ENCODE results near the gene AAMDC.
A peak's percentile ranks its signal among the peaks of the same experiment; 100 is the strongest.
"Not testable (repeated sequence)": the region's sequence is repeated elsewhere in the genome, so short reads cannot be mapped to it uniquely, and the experiment has no call there.

The AAMDC gene

GRCh38 chr11:77819921-77820564 lies 901 bp upstream of the AAMDC start:
- Histone ChIP-seq H3K4me3 (ENCODE audit: low read length) (peak overlapping the region; percentile 100), H3K27me3 (ENCODE audit: control insufficient read depth, low read length) (no peaks in the 10 kb centered on the region), H3K9me3 (ENCODE audit: control insufficient read depth, insufficient read depth, low read length) (peaks cover under 1% of the 10 kb centered on the region; the same call in 1 of the 2 replicates), H3K9me2 (replicated peaks; ENCODE audit: control insufficient read depth, low read length) (no peaks in the 10 kb centered on the region), H3F3A (ENCODE audit: control insufficient read depth, insufficient read depth) (peaks cover 7% of the 10 kb centered on the region; the same call in 1 of the 2 replicates), H3K27ac (ENCODE audit: low read depth, low read length) (peak overlapping the region; percentile 87), H3K4me1 (ENCODE audit: control insufficient read depth, low read length) (peaks cover 23% of the 10 kb centered on the region), H4K20me1 (ENCODE audit: control insufficient read depth, insufficient read depth, low read depth, low read length) (peaks cover 12% of the 10 kb centered on the region; the same call in 1 of the 2 replicates), H3K36me3 (ENCODE audit: control insufficient read depth, low read length) (peaks cover 41% of the 10 kb centered on the region), H3K4me2 (ENCODE audit: low read length) (peak overlapping the region; percentile 83), H3K79me2 (ENCODE audit: control insufficient read depth, low read length) (peaks cover 62% of the 10 kb centered on the region)
- TF ChIP-seq EZH2phosphoT487 (IDR thresholded peaks at IDR 0.05; ENCODE audit: borderline replicate concordance, low read length) (no peak), CTCF (IDR thresholded peaks at IDR 0.05; ENCODE audit: low read depth, low read length, poor library complexity, severe bottlenecking) (peak; percentile 9)

- no peak for TF ChIP-seq EZH2phosphoT487 (IDR thresholded peaks at IDR 0.05; ENCODE audit: borderline replicate concordance, low read length)
- no peak for TF ChIP-seq CTCF (IDR thresholded peaks at IDR 0.05; ENCODE audit: low read depth, low read length, poor library complexity, severe bottlenecking)
- H3K9me2 ChIP-seq (replicated peaks; ENCODE audit: control insufficient read depth, low read length), result no peaks in the 10 kb centered on the region
- H3K9me3 ChIP-seq (ENCODE audit: control insufficient read depth, insufficient read depth, low read length), result no peaks in the 10 kb centered on the region
- no peak overlapping the region for H3K27ac ChIP-seq (ENCODE audit: low read depth, low read length)
- H3F3A ChIP-seq (ENCODE audit: control insufficient read depth, insufficient read depth), result peaks cover 7% of the 10 kb centered on the region; the same call in 1 of the 2 replicates
- peaks cover 23% of the 10 kb centered on the region for H3K4me1 ChIP-seq (ENCODE audit: control insufficient read depth, low read length)
- H3K4me3 ChIP-seq (ENCODE audit: low read length), result peak overlapping the region; percentile 100
- no peaks in the 10 kb centered on the region for H3K27me3 ChIP-seq (ENCODE audit: control insufficient read depth, low read length)
- H4K20me1 ChIP-seq (ENCODE audit: control insufficient read depth, insufficient read depth, low read depth, low read length), result peaks cover 9% of the 10 kb centered on the region; the same call in 1 of the 2 replicates
- H3K79me2 ChIP-seq (ENCODE audit: control insufficient read depth, low read length), result peaks cover 49% of the 10 kb centered on the region
- peaks cover 30% of the 10 kb centered on the region for H3K36me3 ChIP-seq (ENCODE audit: control insufficient read depth, low read length)
- peak overlapping the region; percentile 83 for H3K4me2 ChIP-seq (ENCODE audit: low read length)
Observed at GRCh38 chr11:77821349-77821851, 456 bp downstream of the AAMDC start.

- not testable (repeated sequence) for H3K27ac ChIP-seq (ENCODE audit: low read depth, low read length); H3K4me3 ChIP-seq (ENCODE audit: low read length); H3K9me3 ChIP-seq (ENCODE audit: control insufficient read depth, insufficient read depth, low read length); H4K20me1 ChIP-seq (ENCODE audit: control insufficient read depth, insufficient read depth, low read depth, low read length); H3F3A ChIP-seq (ENCODE audit: control insufficient read depth, insufficient read depth); H3K9me2 ChIP-seq (replicated peaks; ENCODE audit: control insufficient read depth, low read length); H3K27me3 ChIP-seq (ENCODE audit: control insufficient read depth, low read length)
- Histone ChIP-seq H3K36me3 (ENCODE audit: control insufficient read depth, low read length) (peaks cover 23% of the 10 kb centered on the region), H3K4me2 (ENCODE audit: low read length) (peak overlapping the region; percentile 83), H3K4me1 (ENCODE audit: control insufficient read depth, low read length) (peaks cover 23% of the 10 kb centered on the region), H3K79me2 (ENCODE audit: control insufficient read depth, low read length) (peaks cover 41% of the 10 kb centered on the region)
Observed at GRCh38 chr11:77822126-77822525, 1.2 kb downstream of the AAMDC start.

GRCh38 chr11:77823775-77824174 lies 2.8 kb downstream of the AAMDC start:
- no peak for TF ChIP-seq EZH2phosphoT487 (IDR thresholded peaks at IDR 0.05; ENCODE audit: borderline replicate concordance, low read length)
- TF ChIP-seq CTCF (IDR thresholded peaks at IDR 0.05; ENCODE audit: low read depth, low read length, poor library complexity, severe bottlenecking), result no peak
- Histone ChIP-seq H3K9me2 (replicated peaks; ENCODE audit: control insufficient read depth, low read length) (no peaks in the 10 kb centered on the region), H3K36me3 (ENCODE audit: control insufficient read depth, low read length) (peaks cover 10% of the 10 kb centered on the region), H3K4me2 (ENCODE audit: low read length) (no peak overlapping the region), H3K9me3 (ENCODE audit: control insufficient read depth, insufficient read depth, low read length) (no peaks in the 10 kb centered on the region), H3F3A (ENCODE audit: control insufficient read depth, insufficient read depth) (peaks cover 7% of the 10 kb centered on the region; the same call in 1 of the 2 replicates), H3K79me2 (ENCODE audit: control insufficient read depth, low read length) (peaks cover 25% of the 10 kb centered on the region), H4K20me1 (ENCODE audit: control insufficient read depth, insufficient read depth, low read depth, low read length) (no peaks in the 10 kb centered on the region; the same call in 1 of the 2 replicates), H3K4me3 (ENCODE audit: low read length) (no peak overlapping the region), H3K27ac (ENCODE audit: low read depth, low read length) (no peak overlapping the region), H3K27me3 (ENCODE audit: control insufficient read depth, low read length) (no peaks in the 10 kb centered on the region), H3K4me1 (ENCODE audit: control insufficient read depth, low read length) (peaks cover 12% of the 10 kb centered on the region)

Data from DOHH2 (cell line).